GM18519 (cell line): ENCODE results near the gene ESRRB.

Source experiments
- ATAC-seq: cut with Tn5 transposase; IDR thresholded peaks from one replicate; pipeline ENCODE4 v1.9.1; 2021; ENCODE audit warnings: mild to moderate bottlenecking, moderate library complexity; ENCODE audit not compliant: unreplicated experiment, low FRiP score

ESRRB gene

GRCh38 chr14:76439237-76439775 lies 63.4 kb downstream of the ESRRB start:
- no peak for ATAC-seq

DNA sequence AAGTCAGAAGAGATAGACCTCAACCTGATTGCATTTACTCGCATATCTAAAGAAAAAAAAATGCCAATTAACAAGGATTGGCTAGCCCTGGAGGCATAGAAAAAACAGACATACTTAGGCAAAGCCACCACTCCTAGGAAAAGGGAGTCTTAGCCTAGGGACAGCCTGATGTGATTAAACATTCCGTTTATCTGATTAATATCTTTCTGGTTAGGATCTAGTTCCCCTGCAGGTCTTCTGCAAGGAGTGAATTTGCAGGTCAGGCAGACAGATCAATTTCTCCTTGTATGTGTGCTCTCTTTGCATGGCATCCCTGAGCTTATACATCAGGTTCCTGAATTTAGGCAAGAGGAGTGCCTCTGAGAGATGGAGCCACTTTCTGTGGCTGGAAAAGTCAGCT lies 70.5 kb downstream of the ESRRB start:
- ATAC-seq: no peak

DNA sequence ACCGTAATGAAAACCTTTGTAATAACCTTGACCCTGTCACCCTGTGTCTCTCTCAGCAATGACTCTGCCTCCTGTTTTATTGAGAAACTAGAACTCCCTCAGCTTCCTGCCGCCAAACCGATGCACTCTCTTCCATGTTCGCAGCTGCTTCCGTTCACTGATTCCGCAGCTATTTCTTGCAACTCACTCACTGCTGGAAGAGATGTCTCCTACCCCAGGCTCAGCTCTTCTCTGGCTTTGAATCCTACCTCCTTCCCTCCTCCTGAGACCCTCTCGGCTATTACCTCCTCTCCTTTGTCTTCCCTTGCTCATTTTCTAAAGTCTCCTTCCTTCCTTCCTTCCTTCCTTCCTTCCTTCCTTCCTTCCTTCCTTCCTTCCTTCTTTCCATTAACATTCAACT lies 71.0 kb downstream of the ESRRB start:
- ATAC-seq: no peak

DNA sequence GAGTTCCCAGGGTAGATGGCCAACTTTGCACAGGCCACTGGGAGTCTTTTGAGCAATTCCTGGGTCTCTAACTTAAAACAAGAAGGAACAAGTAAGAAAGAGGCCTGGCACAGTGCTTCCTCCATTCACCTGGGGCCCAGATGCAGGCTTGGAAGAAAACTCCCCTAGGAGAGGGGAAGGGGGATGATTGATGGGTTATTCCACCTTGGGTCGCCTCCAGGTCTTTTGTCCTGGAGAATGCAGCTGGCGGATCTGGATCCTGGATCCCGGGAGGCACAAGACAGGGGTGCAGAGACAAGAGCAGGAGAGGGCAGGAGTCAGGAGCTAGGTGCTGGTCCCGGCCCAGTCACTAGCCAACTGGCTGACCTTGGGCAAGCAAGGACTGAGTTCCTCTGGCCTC lies 74.5 kb downstream of the ESRRB start:
- ATAC-seq: no peak

GRCh38 chr14:76456200-76456599 lies 80.3 kb downstream of the ESRRB start:
- ATAC-seq: no peak

GRCh38 chr14:76456891-76457586 lies 81.1 kb downstream of the ESRRB start:
- no peak for ATAC-seq

DNA sequence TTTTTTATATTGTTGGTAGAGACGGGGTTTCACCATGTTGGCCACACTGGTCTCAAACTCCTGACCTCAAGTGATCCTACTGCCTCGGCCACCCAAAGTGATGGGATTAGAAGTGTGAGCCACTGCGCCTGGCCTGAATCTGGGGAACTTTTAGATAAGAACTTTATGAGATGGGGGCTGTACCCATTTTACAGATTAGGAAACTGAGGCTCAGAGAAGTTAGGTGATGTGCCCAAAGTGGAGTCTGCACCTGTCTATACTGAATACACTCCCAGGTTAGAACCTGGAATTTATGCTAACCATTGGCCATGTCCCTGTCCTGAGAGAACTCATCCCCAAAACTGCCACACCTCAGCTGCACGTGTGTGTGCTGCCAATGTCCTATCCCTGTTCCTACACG lies 81.9 kb downstream of the ESRRB start:
- ATAC-seq: no peak

GRCh38 chr14:76461886-76462285 lies 85.9 kb downstream of the ESRRB start:
- ATAC-seq: no peak

- no peak for ATAC-seq
These were observed 86.4 kb downstream of the ESRRB start for GRCh38 chr14:76462330-76462729.

DNA sequence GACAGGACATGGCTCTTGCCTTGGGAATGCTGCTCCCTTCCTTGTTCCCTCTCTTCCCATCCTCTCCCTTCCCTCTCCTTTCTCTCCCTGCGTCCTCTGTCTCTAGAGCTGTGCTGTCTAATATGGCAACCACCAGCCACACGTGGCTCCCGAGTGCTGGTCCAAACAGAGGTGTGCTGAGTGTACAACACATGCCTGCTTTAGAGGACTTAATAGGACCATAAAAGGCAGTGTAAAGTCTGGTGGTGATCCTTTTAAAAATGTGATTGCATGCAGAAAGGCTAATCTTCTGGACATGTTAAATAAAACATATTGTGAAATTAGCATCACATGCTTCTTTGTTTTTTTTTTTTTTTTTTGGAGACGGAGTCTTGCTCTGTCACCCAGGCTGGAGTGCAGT lies 87.2 kb downstream of the ESRRB start:
- ATAC-seq: no peak

GRCh38 chr14:76464856-76465255 lies 88.9 kb downstream of the ESRRB start:
- no peak for ATAC-seq

- no peak for ATAC-seq
These were observed 89.7 kb downstream of the ESRRB start for GRCh38 chr14:76465664-76466063.

- no peak for ATAC-seq
These were observed 91.8 kb downstream of the ESRRB start for GRCh38 chr14:76467711-76468155.

DNA sequence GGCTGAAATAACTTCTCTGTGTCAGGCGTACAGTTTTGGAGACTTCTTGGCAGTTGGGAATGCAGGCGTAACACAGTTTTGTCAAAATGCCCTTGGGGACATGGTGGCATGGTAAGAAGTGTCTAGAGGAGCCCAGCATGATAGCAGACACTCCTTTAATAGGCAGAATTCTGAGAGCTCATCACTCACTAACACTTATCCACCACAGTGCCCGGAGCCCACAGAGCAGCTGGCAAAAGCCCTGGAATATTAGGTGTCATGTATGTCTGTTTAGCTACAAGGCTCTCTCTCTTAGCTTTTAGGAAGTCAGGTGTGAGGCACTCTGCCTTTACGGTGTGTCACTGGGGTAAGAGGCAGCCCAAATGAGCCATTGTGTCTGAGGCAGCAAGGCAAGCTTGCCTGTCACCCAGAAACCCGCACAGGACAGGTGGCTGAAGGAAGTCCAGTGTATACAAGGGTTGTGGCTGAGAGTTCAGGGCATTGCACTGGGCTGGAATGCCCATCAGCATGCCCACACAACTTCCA lies 96.3 kb downstream of the ESRRB start:
- no peak for ATAC-seq

DNA sequence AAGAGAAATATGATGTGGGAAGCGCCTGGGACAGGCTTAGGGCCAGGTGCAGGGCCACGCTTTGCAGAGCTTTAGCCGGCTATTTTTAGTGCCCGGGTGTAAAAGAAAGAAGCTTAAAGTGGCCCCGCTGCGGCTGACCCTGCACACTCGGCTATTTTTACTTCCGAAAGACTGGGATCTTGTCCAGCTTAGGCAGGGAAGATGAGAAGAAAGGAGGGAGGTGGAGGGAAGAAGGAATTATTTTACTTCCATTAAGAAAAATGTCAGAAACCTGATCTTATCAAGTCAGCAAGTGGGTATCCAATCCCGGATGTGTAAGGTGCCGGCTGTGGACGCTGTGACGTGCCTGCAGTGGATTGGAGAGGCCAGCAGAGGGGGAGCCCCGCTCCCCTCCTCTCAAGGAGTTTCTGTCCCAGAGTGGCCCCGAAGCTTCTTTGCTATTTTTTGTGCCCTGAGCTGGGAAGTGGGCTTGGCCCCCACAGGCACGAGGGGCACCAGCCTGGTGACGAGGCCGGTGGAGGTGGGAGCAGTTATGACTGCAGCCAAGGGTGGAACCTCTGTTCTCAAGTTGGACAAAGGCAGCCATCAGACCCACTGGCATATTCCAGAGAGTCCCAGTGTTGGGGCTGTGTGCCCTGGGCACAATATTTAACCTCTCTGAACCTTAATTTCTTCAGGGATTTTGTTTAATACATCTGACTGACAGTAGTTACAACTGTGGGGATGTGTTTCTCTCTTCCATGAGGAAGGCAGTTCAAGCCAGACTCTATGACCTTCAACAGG lies 97.7 kb downstream of the ESRRB start:
- no peak for ATAC-seq

GRCh38 chr14:76480426-76480825 lies 104.5 kb downstream of the ESRRB start:
- no peak for ATAC-seq

GRCh38 chr14:76484355-76484754 lies 108.4 kb downstream of the ESRRB start:
- ATAC-seq: no peak

DNA sequence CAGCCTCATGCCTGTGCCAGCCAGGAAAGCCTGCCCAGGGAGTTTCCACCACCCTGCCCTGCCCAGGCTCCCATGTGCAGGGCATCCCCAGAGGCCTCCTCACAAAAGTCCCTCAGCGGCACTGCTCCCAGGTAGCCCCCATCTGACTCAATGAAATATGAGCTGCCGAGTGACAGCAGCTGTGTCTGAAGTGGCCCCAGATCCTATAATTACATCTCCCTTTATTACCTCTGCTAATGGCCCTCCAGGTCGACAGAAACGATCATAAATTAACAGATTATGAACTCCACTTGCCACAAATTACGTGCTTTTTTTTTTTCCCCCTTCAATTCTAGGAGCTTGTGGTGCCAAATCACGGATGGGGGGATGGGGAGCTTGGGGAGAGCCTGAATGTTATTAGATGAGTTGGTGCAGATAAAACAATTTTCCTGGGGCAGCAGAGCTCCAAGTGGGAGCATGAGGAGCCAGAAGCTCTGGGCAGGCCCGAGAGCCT lies 110.4 kb downstream of the ESRRB start:
- no peak for ATAC-seq

DNA sequence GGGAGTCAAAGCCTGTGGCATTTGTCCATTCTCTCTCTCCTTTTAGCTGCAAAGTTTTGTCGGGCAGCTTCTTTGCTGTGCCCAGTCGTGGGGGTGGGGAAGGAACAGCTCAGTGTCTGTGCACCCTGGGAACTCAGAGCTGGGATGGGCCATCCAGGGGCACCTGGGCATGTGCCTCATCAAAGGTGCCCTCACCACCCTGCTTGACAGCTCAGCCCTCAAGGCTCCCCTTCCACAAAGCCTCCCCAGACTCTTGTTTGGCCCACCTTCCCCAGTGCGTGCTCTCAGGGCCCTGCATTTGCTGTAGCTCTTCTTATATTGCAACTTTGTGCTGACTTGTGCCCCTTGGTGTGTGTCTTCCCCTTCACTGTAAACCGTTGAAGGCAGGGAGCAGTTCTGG lies 112.6 kb downstream of the ESRRB start:
- ATAC-seq: no peak

DNA sequence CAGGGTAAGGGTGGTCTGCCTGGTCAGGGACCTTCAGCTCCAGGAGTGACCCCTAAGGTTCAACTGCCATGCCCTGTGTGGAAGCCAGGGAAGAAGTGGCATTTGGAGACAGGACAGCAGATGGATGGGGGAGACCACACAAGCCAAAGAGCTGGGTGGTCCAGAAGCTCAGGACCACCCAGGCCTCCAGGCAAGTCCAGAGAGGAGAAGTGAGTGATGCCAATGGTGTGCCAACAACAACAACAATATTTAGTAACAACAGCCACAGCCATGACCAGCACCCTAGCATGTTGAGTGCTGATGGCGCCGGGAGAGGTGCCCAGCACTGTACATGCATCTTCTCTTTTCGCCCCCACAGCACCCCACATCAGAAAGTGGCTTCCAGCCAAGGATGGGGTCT lies 113.7 kb downstream of the ESRRB start:
- no peak for ATAC-seq

GRCh38 chr14:76490111-76490510 lies 114.2 kb downstream of the ESRRB start:
- ATAC-seq: no peak
